ENCODE data around the gene NEK8.

DNA sequence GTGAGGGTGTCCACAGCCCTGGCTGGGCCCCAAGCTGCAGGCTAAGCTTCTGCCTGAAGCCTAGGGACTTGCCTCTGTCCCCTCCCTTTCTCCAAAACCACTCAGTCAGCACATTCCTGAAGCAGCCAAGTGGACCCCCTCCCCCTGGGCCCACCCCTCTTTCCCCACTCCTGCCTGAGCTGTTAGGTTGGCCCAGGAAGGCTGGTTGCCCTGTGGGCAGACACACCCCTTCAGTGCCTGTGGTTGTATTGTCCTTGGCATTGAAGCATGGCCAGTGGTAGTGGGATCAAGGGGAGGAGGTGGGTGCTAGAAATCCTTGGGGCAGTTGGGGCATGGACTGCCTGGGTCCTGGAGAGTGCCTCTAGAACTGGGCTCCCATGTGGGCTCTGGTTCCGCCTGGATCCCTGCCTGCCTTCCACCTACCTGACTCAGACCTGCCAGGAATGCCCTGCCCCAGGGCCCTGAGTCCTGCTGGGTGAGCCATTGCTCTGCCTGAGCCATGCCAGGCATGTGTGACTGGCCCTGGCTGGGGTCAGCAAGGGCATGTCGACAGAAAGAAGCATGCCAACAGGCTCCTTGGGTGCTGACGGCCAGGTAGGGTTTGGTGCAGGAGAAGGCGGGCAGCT is 17.3 kb downstream of the NEK8 start:
- no peak for TF ChIP-seq POLR2A (IDR thresholded peaks at IDR 0.05)
- TF ChIP-seq, protein P1, sequence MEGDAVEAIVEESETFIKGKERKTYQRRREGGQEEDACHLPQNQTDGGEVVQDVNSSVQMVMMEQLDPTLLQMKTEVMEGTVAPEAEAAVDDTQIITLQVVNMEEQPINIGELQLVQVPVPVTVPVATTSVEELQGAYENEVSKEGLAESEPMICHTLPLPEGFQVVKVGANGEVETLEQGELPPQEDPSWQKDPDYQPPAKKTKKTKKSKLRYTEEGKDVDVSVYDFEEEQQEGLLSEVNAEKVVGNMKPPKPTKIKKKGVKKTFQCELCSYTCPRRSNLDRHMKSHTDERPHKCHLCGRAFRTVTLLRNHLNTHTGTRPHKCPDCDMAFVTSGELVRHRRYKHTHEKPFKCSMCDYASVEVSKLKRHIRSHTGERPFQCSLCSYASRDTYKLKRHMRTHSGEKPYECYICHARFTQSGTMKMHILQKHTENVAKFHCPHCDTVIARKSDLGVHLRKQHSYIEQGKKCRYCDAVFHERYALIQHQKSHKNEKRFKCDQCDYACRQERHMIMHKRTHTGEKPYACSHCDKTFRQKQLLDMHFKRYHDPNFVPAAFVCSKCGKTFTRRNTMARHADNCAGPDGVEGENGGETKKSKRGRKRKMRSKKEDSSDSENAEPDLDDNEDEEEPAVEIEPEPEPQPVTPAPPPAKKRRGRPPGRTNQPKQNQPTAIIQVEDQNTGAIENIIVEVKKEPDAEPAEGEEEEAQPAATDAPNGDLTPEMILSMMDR (IDR thresholded peaks at IDR 0.05) = no peak
